OCI-LY1 (cell line): ENCODE measurements around the gene ALKBH2.

ENCODE experiments used
- H2AFZ ChIP-seq: fragments of 200-600 bp; sonication (generic), shearing (Covaris generic); 2 replicates; pipeline ENCODE4 v1.6.0; 2014; ENCODE audit warnings: antibody characterized with exemption, mild to moderate bottlenecking, low read length
- H3F3A ChIP-seq: fragments of 200-600 bp; sonication (generic), shearing (Covaris generic); 2 replicates; pipeline ENCODE4 v1.6.0; 2014; ENCODE audit warnings: mild to moderate bottlenecking, antibody characterized with exemption, low read length, moderate library complexity; ENCODE audit not compliant: insufficient read depth
- H3K27ac ChIP-seq: fragments of 200-600 bp; sonication (generic); 2 replicates; pipeline ENCODE4 v1.5.1; 2014; ENCODE audit warnings: low read length, mixed run types, mild to moderate bottlenecking, low read depth; ENCODE audit not compliant: poor library complexity, severe bottlenecking
- H3K27me3 ChIP-seq: fragments of 200-600 bp; sonication (generic); 2 replicates; pipeline ENCODE4 v1.6.0; 2014; ENCODE audit warnings: antibody characterized with exemption, mild to moderate bottlenecking, low read length, moderate library complexity; ENCODE audit not compliant: insufficient read depth
- H3K36me3 ChIP-seq: fragments of 200-600 bp; sonication (generic); 2 replicates; pipeline ENCODE4 v1.6.1; 2014; ENCODE audit warnings: mild to moderate bottlenecking, antibody characterized with exemption, low read length, moderate library complexity, mixed read lengths; ENCODE audit not compliant: insufficient read depth
- H3K4me1 ChIP-seq: fragments of 200-600 bp; sonication (generic); 2 replicates; pipeline ENCODE4 v1.5.1; 2014; ENCODE audit warnings: mild to moderate bottlenecking, low read length, moderate library complexity; ENCODE audit not compliant: insufficient read depth, severe bottlenecking
- H3K4me2 ChIP-seq: fragments of 200-600 bp; sonication (generic), shearing (Covaris generic); 2 replicates; pipeline ENCODE4 v1.6.1; 2014; ENCODE audit warnings: low read length
- H3K4me3 ChIP-seq: fragments of 200-600 bp; sonication (generic); 2 replicates; pipeline ENCODE4 v1.5.1; 2014; ENCODE audit warnings: low read length, low read depth, mild to moderate bottlenecking, mixed read lengths; ENCODE audit not compliant: poor library complexity, severe bottlenecking
- H3K79me2 ChIP-seq: fragments of 200-600 bp; shearing (Covaris generic); 2 replicates; pipeline ENCODE4 v1.6.1; 2016; ENCODE audit warnings: mixed run types, low read length, mixed read lengths; ENCODE audit not compliant: insufficient read depth
- H3K9ac ChIP-seq: fragments of 200-600 bp; sonication (generic), shearing (Covaris generic); 2 replicates; pipeline ENCODE4 v1.6.1; 2014; ENCODE audit warnings: mild to moderate bottlenecking, low read length, mixed read lengths
- H3K9me2 ChIP-seq: fragments of 200-600 bp; sonication (generic), shearing (Covaris generic); 2 replicates; pipeline ENCODE4 v1.6.1; 2014; ENCODE audit warnings: low read depth, mild to moderate bottlenecking, low read length, mixed read lengths
- H3K9me3 ChIP-seq: fragments of 200-600 bp; shearing (Covaris generic); 2 replicates; pipeline ENCODE4 v1.6.1; 2014; ENCODE audit warnings: low read length, mixed read lengths
- H4K20me1 ChIP-seq: fragments of 200-600 bp; sonication (generic), shearing (Covaris generic); 2 replicates; pipeline ENCODE4 v1.6.0; 2016; ENCODE audit warnings: mild to moderate bottlenecking, low read length; ENCODE audit not compliant: insufficient read depth
- CTCF ChIP-seq: fragments of 200-600 bp; sonication (generic), shearing (Covaris generic); IDR thresholded peaks from 2 replicates; pipeline ENCODE4 v1.5.1; 2017; ENCODE audit warnings: mild to moderate bottlenecking, antibody characterized with exemption, low read length, moderate library complexity, mixed read lengths
- EZH2 ChIP-seq: fragments of 200-600 bp; sonication (generic), shearing (Covaris generic); IDR thresholded peaks from 2 replicates; pipeline ENCODE4 v1.8.0; 2017; ENCODE audit warnings: borderline replicate concordance, mixed run types, mild to moderate bottlenecking, antibody characterized with exemption, low read length, moderate library complexity, mixed read lengths

Gene ALKBH2

GRCh38 chr12:109084425-109084824, 8.8 kb downstream of the ALKBH2 start:
- Histone ChIP-seq H3K27ac (no peak overlapping the region), H3K36me3 (peaks cover 27% of the 10 kb centered on the region; the same call in 1 of the 2 replicates)

GRCh38 chr12:109082751-109083150, 10.5 kb downstream of the ALKBH2 start:
- H3K9me2 ChIP-seq: no peaks in the 10 kb centered on the region
- no peaks in the 10 kb centered on the region for H4K20me1 ChIP-seq
- no peak for TF ChIP-seq EZH2
- no peak for TF ChIP-seq CTCF
- H3K4me2 ChIP-seq: no peak overlapping the region
- H2AFZ ChIP-seq: no peak overlapping the region
- no peak overlapping the region for H3K27ac ChIP-seq
- no peaks in the 10 kb centered on the region for H3K9me3 ChIP-seq
- H3F3A ChIP-seq: no peaks in the 10 kb centered on the region
- peaks cover 20% of the 10 kb centered on the region for H3K36me3 ChIP-seq
- H3K79me2 ChIP-seq: no peaks in the 10 kb centered on the region
- no peaks in the 10 kb centered on the region for H3K27me3 ChIP-seq
- no peak overlapping the region for H3K9ac ChIP-seq
- H3K4me3 ChIP-seq: no peak overlapping the region
- no peaks in the 10 kb centered on the region for H3K4me1 ChIP-seq

More at GRCh38 chr12:109084425-109084824, 8.8 kb downstream of the ALKBH2 start:
- no peak overlapping the region for H3K4me2 ChIP-seq
- no peaks in the 10 kb centered on the region for H3K27me3 ChIP-seq
- H2AFZ ChIP-seq: no peak overlapping the region
- H3K79me2 ChIP-seq: no peaks in the 10 kb centered on the region
- no peaks in the 10 kb centered on the region for H3K9me2 ChIP-seq
- no peak for TF ChIP-seq EZH2
- TF ChIP-seq CTCF: no peak
- H4K20me1 ChIP-seq: no peaks in the 10 kb centered on the region
- H3K9ac ChIP-seq: no peak overlapping the region
- no peaks in the 10 kb centered on the region for H3K9me3 ChIP-seq
- no peaks in the 10 kb centered on the region for H3K4me1 ChIP-seq
- no peaks in the 10 kb centered on the region for H3F3A ChIP-seq
- no peak overlapping the region for H3K4me3 ChIP-seq

GRCh38 chr12:109074866-109075265, 18.4 kb downstream of the ALKBH2 start:
- no peaks in the 10 kb centered on the region for H3K79me2 ChIP-seq
- no peak overlapping the region for H3K27ac ChIP-seq
- no peak overlapping the region for H2AFZ ChIP-seq
- H3K27me3 ChIP-seq: no peaks in the 10 kb centered on the region
- H3K4me3 ChIP-seq: no peak overlapping the region
- no peaks in the 10 kb centered on the region for H3F3A ChIP-seq
- H3K9me2 ChIP-seq: no peaks in the 10 kb centered on the region
- H3K4me1 ChIP-seq: no peaks in the 10 kb centered on the region
- no peak overlapping the region for H3K9ac ChIP-seq
- H3K4me2 ChIP-seq: no peak overlapping the region
- no peaks in the 10 kb centered on the region for H3K9me3 ChIP-seq
- no peaks in the 10 kb centered on the region for H4K20me1 ChIP-seq
- no peak for TF ChIP-seq EZH2
- TF ChIP-seq CTCF: no peak
- H3K36me3 ChIP-seq: peaks cover 23% of the 10 kb centered on the region
